ENCODE measurements around the gene SESTD1.

DNA sequence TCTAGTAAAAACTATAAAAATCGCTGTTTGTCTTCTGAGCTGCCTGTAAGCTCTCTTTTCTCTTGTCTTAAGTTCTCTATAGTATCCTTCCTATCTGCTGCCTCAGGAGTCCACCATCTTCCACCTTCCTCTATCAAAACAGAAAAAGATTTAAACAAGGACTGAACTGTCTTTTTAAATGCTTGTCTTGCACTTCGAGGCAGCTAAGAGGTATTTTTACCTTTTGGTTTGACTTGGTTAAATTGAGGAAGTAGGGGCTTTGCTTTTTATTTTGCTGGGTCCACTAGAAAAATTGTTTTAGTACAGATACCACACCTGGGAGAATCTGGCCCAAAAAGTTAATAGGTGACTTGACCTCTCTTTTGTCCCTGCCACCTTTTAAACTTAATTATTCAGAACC is 12.2 kb downstream of the SESTD1 start:
- TF ChIP-seq RBM22 (IDR thresholded peaks at IDR 0.05; ENCODE audit: low read depth, low read length, poor library complexity, severe bottlenecking) = no peak
- TF ChIP-seq ZNF197 (CRISPR knock-in tag; IDR thresholded peaks at IDR 0.05; ENCODE audit: low read depth) = no peak
- no peak for TF ChIP-seq NFYB (IDR thresholded peaks at IDR 0.05; ENCODE audit: extremely low read depth, insufficient read length)
- no peak for TF ChIP-seq EWSR1 (IDR thresholded peaks at IDR 0.05; ENCODE audit: borderline replicate concordance, low read depth, partially characterized antibody)
- no peak for TF ChIP-seq ZBTB49 (CRISPR knock-in tag; IDR thresholded peaks at IDR 0.05; ENCODE audit: borderline replicate concordance)
- TF ChIP-seq HBP1 (CRISPR knock-in tag; IDR thresholded peaks at IDR 0.05) = no peak
- TF ChIP-seq LARP7 (IDR thresholded peaks at IDR 0.05) = no peak
- TF ChIP-seq EP300 (IDR thresholded peaks at IDR 0.05; ENCODE audit: low read length) = no peak
- no peak for TF ChIP-seq ZNF274 (IDR thresholded peaks at IDR 0.05; ENCODE audit: borderline replicate concordance, low read depth, low read length)

Measured in K562 (cell line).